Neural progenitor cell (in vitro differentiated cells): ENCODE data around the gene TRIM4.

Experiments
- EZH2 ChIP-seq: fragments of 200-600 bp; sonication (generic); IDR thresholded peaks from 2 replicates; pipeline ENCODE4 v1.6.1; 2017; ENCODE audit warnings: antibody characterized with exemption, mild to moderate bottlenecking, moderate library complexity
- EZH2phosphoT487 ChIP-seq: fragments of 200-600 bp; sonication (generic); IDR thresholded peaks from 2 replicates; pipeline ENCODE4 v1.6.1; 2017; ENCODE audit warnings: antibody characterized with exemption
- TF ChIP-seq, protein P1 (sequence below): fragments of 200-600 bp; sonication (generic); IDR thresholded peaks from 2 replicates; pipeline ENCODE4 v1.5.1; 2017; ENCODE audit warnings: antibody characterized with exemption, mild to moderate bottlenecking

DNA sequence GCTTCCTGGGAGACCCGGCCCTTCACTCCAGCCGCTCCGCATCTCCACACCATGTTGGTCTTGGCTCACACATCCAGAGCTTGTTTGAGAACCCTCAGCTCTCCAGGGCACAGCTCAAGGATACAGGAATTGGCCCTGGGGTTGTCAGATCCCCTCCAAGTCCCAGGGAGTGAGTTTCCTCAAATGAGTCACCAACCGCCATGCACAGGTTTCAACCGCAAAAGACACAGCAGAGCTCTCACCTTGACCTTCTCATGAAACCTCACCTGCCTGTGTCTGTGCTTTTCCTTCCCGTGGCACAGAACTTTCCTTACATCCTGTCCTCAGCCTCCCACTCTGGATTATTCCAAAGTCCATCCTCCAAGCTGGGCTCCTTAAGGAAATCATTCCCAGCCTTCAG, 35.9 kb upstream of the TRIM4 start:
- TF ChIP-seq EZH2phosphoT487 = no peak
- no peak for TF ChIP-seq EZH2
- TF ChIP-seq, protein P1, sequence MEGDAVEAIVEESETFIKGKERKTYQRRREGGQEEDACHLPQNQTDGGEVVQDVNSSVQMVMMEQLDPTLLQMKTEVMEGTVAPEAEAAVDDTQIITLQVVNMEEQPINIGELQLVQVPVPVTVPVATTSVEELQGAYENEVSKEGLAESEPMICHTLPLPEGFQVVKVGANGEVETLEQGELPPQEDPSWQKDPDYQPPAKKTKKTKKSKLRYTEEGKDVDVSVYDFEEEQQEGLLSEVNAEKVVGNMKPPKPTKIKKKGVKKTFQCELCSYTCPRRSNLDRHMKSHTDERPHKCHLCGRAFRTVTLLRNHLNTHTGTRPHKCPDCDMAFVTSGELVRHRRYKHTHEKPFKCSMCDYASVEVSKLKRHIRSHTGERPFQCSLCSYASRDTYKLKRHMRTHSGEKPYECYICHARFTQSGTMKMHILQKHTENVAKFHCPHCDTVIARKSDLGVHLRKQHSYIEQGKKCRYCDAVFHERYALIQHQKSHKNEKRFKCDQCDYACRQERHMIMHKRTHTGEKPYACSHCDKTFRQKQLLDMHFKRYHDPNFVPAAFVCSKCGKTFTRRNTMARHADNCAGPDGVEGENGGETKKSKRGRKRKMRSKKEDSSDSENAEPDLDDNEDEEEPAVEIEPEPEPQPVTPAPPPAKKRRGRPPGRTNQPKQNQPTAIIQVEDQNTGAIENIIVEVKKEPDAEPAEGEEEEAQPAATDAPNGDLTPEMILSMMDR = no peak
